H1 (cell line): ENCODE measurements around the gene WRAP73. TPM values are rescaled to one million over a fixed set of nuclear protein-coding genes. Genes with fewer than 3 reads are reported as not detected.

Source experiments
- CTCF ChIA-PET: fragments of 300-600 bp; sonication (Branson Sonifier 250); formaldehyde crosslinking; loops from one replicate; lab custom pipeline; 2021; ENCODE audit not compliant: partially characterized antibody; lab: Charles Lee
- POLR2A ChIA-PET: fragments of 300-600 bp; sonication (Branson Sonifier 250); formaldehyde crosslinking; loops from one replicate; lab custom pipeline; 2021; ENCODE audit warnings: inconsistent platforms; ENCODE audit not compliant: partially characterized antibody; lab: Charles Lee
- DNase-seq, 2 experiments: peaks; one replicate each; pipeline versions ENCODE4 v3.0.0 to v3.0.0-alpha.2; 2010 to 2022; ENCODE audit warnings: low spot score in 2 of 2, low read depth in 1 of 2, mixed read lengths in 1 of 2
- FAIRE-seq: peaks from 2 replicates; lab custom pipeline; 2011; peaks lifted over from hg19 to GRCh38; lab: Jason Lieb, UNC
- H2AFZ ChIP-seq: 2 replicates; pipeline ENCODE4 v1.8.1; 2012; ENCODE audit warnings: low read length, inconsistent platforms
- H2AK5ac ChIP-seq: 2 replicates; pipeline ENCODE4 v1.6.1; 2013; ENCODE audit warnings: low read depth, low read length
- H2BK120ac ChIP-seq: replicated peaks from 2 replicates; pipeline ENCODE3; 2013; ENCODE audit warnings: low read depth, low read length, inconsistent platforms
- H2BK12ac ChIP-seq: 2 replicates; pipeline ENCODE4 v1.6.1; 2013; ENCODE audit warnings: low read depth, low read length
- H2BK15ac ChIP-seq: 2 replicates; pipeline ENCODE4 v1.6.1; 2013; ENCODE audit warnings: low read length
- H2BK20ac ChIP-seq: 2 replicates; pipeline ENCODE4 v1.6.1; 2013; ENCODE audit warnings: low read length
- H2BK5ac ChIP-seq: 2 replicates; pipeline ENCODE4 v1.6.1; 2013; ENCODE audit warnings: low read depth, low read length
- H3K14ac ChIP-seq: 2 replicates; pipeline ENCODE4 v1.6.1; 2013; ENCODE audit warnings: inconsistent platforms; ENCODE audit not compliant: insufficient read length
- H3K18ac ChIP-seq: 2 replicates; pipeline ENCODE4 v1.6.1; 2013; ENCODE audit warnings: low read length; ENCODE audit errors: extremely low read depth
- H3K23ac ChIP-seq: 2 replicates; pipeline ENCODE4 v1.6.1; 2013; ENCODE audit warnings: inconsistent platforms; ENCODE audit not compliant: insufficient read length
- H3K23me2 ChIP-seq: 2 replicates; pipeline ENCODE4 v1.6.1; 2013; ENCODE audit warnings: low read depth, low read length
- H3K27ac ChIP-seq: 2 replicates; pipeline ENCODE4 v1.6.1; 2011; ENCODE audit warnings: low read depth, low read length, inconsistent platforms
- H3K27me3 ChIP-seq, 4 experiments: replicated peaks in 1 of 4; 1 replicate in 1 of 4; 2 replicates in 3 of 4; pipeline versions ENCODE4 v1.6.1 to v1.8.1; 2011 to 2013; ENCODE audit warnings: low read length in 3 of 4, mild to moderate bottlenecking in 3 of 4, inconsistent platforms in 2 of 4, mixed read lengths in 2 of 4, moderate library complexity in 1 of 4; ENCODE audit not compliant: control insufficient read depth in 3 of 4, insufficient read depth in 3 of 4; ENCODE audit errors: extremely low read depth in 1 of 4
- H3K36me3 ChIP-seq, 4 experiments: 2 replicates each; pipeline versions ENCODE4 v1.6.1 to v1.8.1; 2011 to 2013; ENCODE audit warnings: mild to moderate bottlenecking in 4 of 4, low read length in 3 of 4, moderate library complexity in 2 of 4, control low read depth in 1 of 4, inconsistent platforms in 1 of 4; ENCODE audit not compliant: insufficient read depth in 4 of 4, control insufficient read depth in 2 of 4
- H3K4ac ChIP-seq: replicated peaks from 2 replicates; pipeline ENCODE3; 2013; ENCODE audit warnings: low read length, low read depth, mixed read lengths, inconsistent platforms; ENCODE audit not compliant: insufficient read length
- H3K4me1 ChIP-seq, 4 experiments: replicated peaks in 1 of 4; 1 replicate in 1 of 4; 2 replicates in 3 of 4; pipeline versions ENCODE4 v1.6.1 to v1.8.1; 2011 to 2013; ENCODE audit warnings: low read length in 3 of 4, inconsistent platforms in 2 of 4, mixed read lengths in 1 of 4; ENCODE audit not compliant: insufficient read depth in 4 of 4, control insufficient read depth in 3 of 4
- H3K4me2 ChIP-seq, 2 experiments: 2 replicates each; pipeline versions ENCODE4 v1.6.1 to v1.8.1; 2011 to 2013; ENCODE audit warnings: low read depth in 2 of 2, low read length in 2 of 2, control low read depth in 1 of 2, inconsistent platforms in 1 of 2, mild to moderate bottlenecking in 1 of 2; ENCODE audit not compliant: insufficient read depth in 1 of 2
- H3K4me3 ChIP-seq, 4 experiments: fragments of 200-600, 300-600 bp in 1 of 4; sonication (generic), shearing (Covaris generic), sonication (Bioruptor Twin) in 1 of 4; 2 replicates each; pipeline versions ENCODE4 v1.5.1 to v1.8.1; 2011 to 2016; ENCODE audit warnings: low read length in 4 of 4, low read depth in 3 of 4, control low read depth in 2 of 4, inconsistent platforms in 2 of 4, mild to moderate bottlenecking in 2 of 4, mixed read lengths in 1 of 4, moderate library complexity in 1 of 4; ENCODE audit not compliant: insufficient read depth in 2 of 4; ENCODE audit errors: extremely low read depth in 1 of 4
- H3K56ac ChIP-seq: replicated peaks from 2 replicates; pipeline ENCODE3; 2013; ENCODE audit warnings: low read depth, mild to moderate bottlenecking, mixed read lengths, low read length, inconsistent platforms; ENCODE audit not compliant: insufficient read length
- H3K79me1 ChIP-seq: 2 replicates; pipeline ENCODE4 v1.6.1; 2013; ENCODE audit warnings: low read depth, low read length, control low read depth
- H3K79me2 ChIP-seq, 2 experiments: 2 replicates each; pipeline versions ENCODE4 v1.6.1 to v1.8.1; 2012 to 2013; ENCODE audit warnings: low read length in 2 of 2, mild to moderate bottlenecking in 2 of 2, inconsistent platforms in 1 of 2; ENCODE audit not compliant: insufficient read depth in 2 of 2, control insufficient read depth in 1 of 2
- H3K9ac ChIP-seq, 4 experiments: replicated peaks in 1 of 4; 1 replicate in 1 of 4; 2 replicates in 3 of 4; pipeline versions ENCODE4 v1.6.1 to v1.8.1; 2011 to 2013; ENCODE audit warnings: low read depth in 3 of 4, low read length in 3 of 4, control low read depth in 2 of 4, mild to moderate bottlenecking in 2 of 4, moderate library complexity in 2 of 4, inconsistent platforms in 1 of 4; ENCODE audit errors: extremely low read depth in 1 of 4
- H3K9me3 ChIP-seq, 2 experiments: 2 replicates each; pipeline versions ENCODE4 v1.6.1 to v1.8.1; 2012 to 2013; ENCODE audit warnings: mild to moderate bottlenecking in 2 of 2, moderate library complexity in 2 of 2, control low read depth in 1 of 2, inconsistent platforms in 1 of 2, low read depth in 1 of 2, low read length in 1 of 2, mixed read lengths in 1 of 2; ENCODE audit not compliant: insufficient read depth in 2 of 2
- H4K20me1 ChIP-seq, 2 experiments: replicated peaks in 1 of 2; 2 replicates each; pipeline versions ENCODE3 to v1.8.1; 2011 to 2013; ENCODE audit warnings: inconsistent platforms in 2 of 2, low read length in 2 of 2, mild to moderate bottlenecking in 1 of 2; ENCODE audit not compliant: insufficient read depth in 2 of 2, control insufficient read depth in 1 of 2
- H4K5ac ChIP-seq: 2 replicates; pipeline ENCODE4 v1.6.1; 2013; ENCODE audit warnings: low read length, low read depth, mixed read lengths, inconsistent platforms; ENCODE audit not compliant: insufficient read length
- H4K8ac ChIP-seq: 2 replicates; pipeline ENCODE4 v1.8.0; 2013; ENCODE audit warnings: mild to moderate bottlenecking, moderate library complexity, low read length, inconsistent platforms; ENCODE audit not compliant: insufficient read depth; ENCODE audit errors: extremely low read depth
- H4K91ac ChIP-seq: replicated peaks from 2 replicates; pipeline ENCODE3; 2013; ENCODE audit warnings: low read length, mixed read lengths, inconsistent platforms; ENCODE audit not compliant: insufficient read length
- EP300 ChIP-seq, 2 experiments: IDR thresholded peaks; 1 replicate in 1 of 2; 2 replicates in 1 of 2; pipeline ENCODE4 v1.6.1; 2011 to 2012; ENCODE audit warnings: low read depth in 2 of 2, low read length in 2 of 2, mild to moderate bottlenecking in 2 of 2, borderline replicate concordance in 1 of 2, inconsistent platforms in 1 of 2, moderate library complexity in 1 of 2
- KDM1A ChIP-seq: fragments of 200-600, 300-600 bp; sonication (generic); IDR thresholded peaks from 2 replicates; pipeline ENCODE4 v1.7.1; 2016; ENCODE audit warnings: mild to moderate bottlenecking, low read length, borderline replicate concordance
- TEAD4 ChIP-seq: IDR thresholded peaks from 2 replicates; pipeline ENCODE4 v1.6.1; 2012; ENCODE audit warnings: low read depth, low read length, inconsistent platforms, mixed read lengths
- WGBS, 2 experiments: shearing (Covaris generic) in 1 of 2; methylation state at CpG; one replicate each; pipeline versions ENCODE4 v1.1.6 to v1.1.7; 2013 to 2015; ENCODE audit warnings: low lambda C conversion rate in 2 of 2, mixed read lengths in 2 of 2, inconsistent platforms in 1 of 2, low coverage in 1 of 2, missing lambda C conversion rate in 1 of 2; ENCODE audit not compliant: insufficient replicate concordance in 2 of 2, insufficient coverage in 1 of 2, insufficient read length in 1 of 2; ENCODE audit errors: extremely low coverage in 1 of 2, missing lambda C conversion rate in 1 of 2; 5-methylcytosine and 5-hydroxymethylcytosine counted together
- polyA plus RNA-seq, 7 experiments: library from polyadenylated mRNA; depleted of rRNA in 3 of 7; stranded (reverse) in 5 of 7; unstranded in 2 of 7; fragments of >200 nt in 5 of 7; fragments of 200-250 nt in 2 of 7; gene quantifications; 1 replicate in 5 of 7; 2 replicates in 1 of 7; 4 replicates in 1 of 7; pipeline versions ENCODE4 v1.2.1 to v1.2.3, GENCODE V29; 2011 to 2013; ENCODE audit warnings: missing spikeins in 2 of 7, mixed read lengths in 2 of 7
- total RNA-seq: library from RNA; stranded (reverse); fragmentation: NEBNext Ultra II Directional; extraction: Animal tissue kit (Norgen Biotek cat#: 25700); gene quantifications from 2 replicates; pipeline ENCODE4 v1.2.1, GENCODE V29; 2021
- TF ChIP-seq, protein P1 (sequence below): IDR thresholded peaks from 2 replicates; pipeline ENCODE4 v1.6.1; 2012; ENCODE audit warnings: inconsistent platforms

The WRAP73 gene
- total and polyA plus RNA-seq, 2 of the 8 experiments (the other 6 are each of a cell fraction or from before 2014, with no cell fraction given), result 30.3 to 50.7 TPM

DNA sequence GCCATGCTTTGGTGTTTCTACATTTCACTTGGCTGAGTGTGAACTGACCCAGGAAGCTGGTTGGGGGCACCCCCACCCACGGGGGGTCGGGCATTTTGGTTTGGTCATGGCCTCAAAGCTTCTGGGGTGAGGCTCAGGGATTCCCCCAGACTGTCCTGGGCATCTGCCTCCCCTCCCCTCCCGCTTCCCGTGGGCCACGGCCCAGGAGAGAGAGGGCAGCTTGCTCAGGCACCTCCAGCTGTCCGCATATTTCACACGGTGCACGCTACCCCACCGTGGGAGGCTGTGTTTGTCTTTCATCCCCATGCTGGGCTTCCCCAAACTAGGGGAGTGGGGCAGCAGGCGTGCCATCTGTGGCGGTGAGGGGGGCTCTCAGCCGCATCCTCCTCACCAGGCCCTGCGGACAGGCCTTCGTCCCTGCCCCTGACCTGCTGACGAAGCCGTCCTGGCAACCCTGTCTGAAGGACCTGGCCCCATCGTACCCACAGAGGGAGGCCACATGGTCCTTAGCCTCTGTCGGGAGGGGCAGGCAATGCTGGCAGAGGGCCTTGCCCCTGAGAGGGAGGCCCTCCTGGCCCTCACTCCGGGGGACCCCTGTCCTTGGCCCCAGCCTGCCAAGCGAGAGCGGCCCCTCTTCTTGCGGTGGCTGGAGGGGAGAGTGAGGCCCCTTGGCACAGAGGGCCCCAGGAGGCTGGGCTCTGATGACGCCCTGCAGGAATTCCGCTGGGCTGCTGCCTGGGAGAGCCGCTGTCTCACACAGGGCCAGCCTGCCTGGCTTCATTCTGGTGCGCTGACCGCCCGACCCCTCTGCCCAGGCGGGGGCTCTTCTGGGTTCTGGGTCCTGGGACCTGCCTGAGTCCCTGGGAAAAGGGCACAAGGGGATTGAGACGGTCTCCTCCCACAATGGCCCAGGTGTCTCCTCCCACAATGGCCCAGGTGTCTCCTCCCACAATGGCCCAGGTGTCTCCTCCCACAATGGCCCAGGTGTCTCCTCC is 24.5 kb upstream of the WRAP73 start:
- peak overlapping the region; percentile 97 for H4K91ac ChIP-seq
- H3K14ac ChIP-seq, result peak overlapping the region; percentile 10
- 58% methylated on average over 23 of the region's 30 CpGs; no CpG with 5 or more reads in 1 of the 2 experiments for WGBS, 2 experiments
- H3K56ac ChIP-seq, result no peak overlapping the region
- POLR2A ChIA-PET, result no interaction called here
- peak overlapping the region; percentile 83 for H3K18ac ChIP-seq
- peak overlapping the region; percentile 85 for H3K4ac ChIP-seq
- peaks cover 4% of the 10 kb centered on the region; the same call in 1 of the 2 replicates for H3K23me2 ChIP-seq
- H3K27me3 ChIP-seq, result peaks cover 0 to 3% (median 0%) of the 10 kb centered on the region in 4 experiments; a peak in 2 of 7 replicates
- no peak overlapping the region; the same call in 1 of the 2 replicates for H4K8ac ChIP-seq
- no peaks in the 10 kb centered on the region for H3K9me3 ChIP-seq
- H2AFZ ChIP-seq, result no peak overlapping the region; the same call in 1 of the 2 replicates
- H2BK15ac ChIP-seq, result peak overlapping the region; percentile 99
- H3K79me2 ChIP-seq, result no peaks in the 10 kb centered on the region
- no peak overlapping the region for H3K9ac ChIP-seq
- peak overlapping the region; percentile 40 to 60 for H3K4me2 ChIP-seq
- H4K20me1 ChIP-seq, result peaks cover 0 to 1% of the 10 kb centered on the region in 2 experiments
- CTCF ChIA-PET, result no interaction called here
- H2BK5ac ChIP-seq, result peak overlapping the region; percentile 75
- FAIRE-seq (no peak), DNase-seq (peak in 1 of 2 experiments; percentile 74)
- TF ChIP-seq KDM1A (no peak), EP300 (IDR thresholded peaks at IDR 0.05; ENCODE audit: borderline replicate concordance in 1 of 2, low read depth in 2 of 2, low read length in 2 of 2) (no peak), TEAD4 (0 out of 2 replicates have a peak, but pooled peaks have one; percentile 6)
- TF ChIP-seq, protein P1, sequence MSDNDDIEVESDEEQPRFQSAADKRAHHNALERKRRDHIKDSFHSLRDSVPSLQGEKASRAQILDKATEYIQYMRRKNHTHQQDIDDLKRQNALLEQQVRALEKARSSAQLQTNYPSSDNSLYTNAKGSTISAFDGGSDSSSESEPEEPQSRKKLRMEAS, result no peak
- peaks cover 0 to 36% (median 20%) of the 10 kb centered on the region in 4 experiments; a peak in 6 of 7 replicates for H3K4me1 ChIP-seq
- no peaks in the 10 kb centered on the region for H3K36me3 ChIP-seq
- H2BK120ac ChIP-seq, result peak overlapping the region; percentile 43
- no peaks in the 10 kb centered on the region for H3K79me1 ChIP-seq
- no peak overlapping the region for H2AK5ac ChIP-seq
- H3K23ac ChIP-seq, result no peak overlapping the region
- H3K27ac ChIP-seq, result peak overlapping the region; percentile 38; the same call in 1 of the 2 replicates
- peak overlapping the region; percentile 6 to 45 (median 21); a peak in 5 of 8 replicates for H3K4me3 ChIP-seq
- no peak overlapping the region for H4K5ac ChIP-seq
- H2BK20ac ChIP-seq, result peak overlapping the region; percentile 61; the same call in 1 of the 2 replicates
- H2BK12ac ChIP-seq, result peak overlapping the region; percentile 84; the same call in 1 of the 2 replicates
